GM13977 (cell line): ENCODE measurements around the gene IPO13.

Experiments
- DNase-seq: peaks from one replicate; pipeline ENCODE4 v3.0.0; 2012; ENCODE audit warnings: low spot score
- CTCF ChIP-seq: IDR thresholded peaks from 2 replicates; pipeline ENCODE4 v1.5.1; 2012; ENCODE audit warnings: mild to moderate bottlenecking, control low read depth; ENCODE audit not compliant: insufficient read depth; ENCODE audit errors: extremely low read depth, missing control alignments
- in situ Hi-C: fragments of 300-500 bp; cut with MboI; formaldehyde crosslinking; loops from one replicate; pipeline ENCODE4 v1.12.0; 2022; ENCODE audit warnings: low sequenced_read_pairs, low pct_unique_long_range_greater_than_20kb, mixed read lengths, inconsistent platforms; ENCODE audit not compliant: unreplicated experiment

The IPO13 gene

GRCh38 chr1:43994794-43995790 is 48.3 kb downstream of the IPO13 start:
- in situ Hi-C loops = no loop called here
- DNase-seq = peak; percentile 51
- TF ChIP-seq CTCF = peak; percentile 47

GRCh38 chr1:43995984-43996732 is 49.4 kb downstream of the IPO13 start:
- in situ Hi-C loops = no loop called here
- TF ChIP-seq CTCF = no peak
- DNase-seq = no peak

- DNase-seq = no peak
- no peak for TF ChIP-seq CTCF
- in situ Hi-C loops = no loop called here
These were observed 50.0 kb downstream of the IPO13 start for GRCh38 chr1:43996733-43997115.

GRCh38 chr1:43997295-43997999 is 50.7 kb downstream of the IPO13 start:
- in situ Hi-C loops = no loop called here
- no peak for DNase-seq
- TF ChIP-seq CTCF = no peak

DNA sequence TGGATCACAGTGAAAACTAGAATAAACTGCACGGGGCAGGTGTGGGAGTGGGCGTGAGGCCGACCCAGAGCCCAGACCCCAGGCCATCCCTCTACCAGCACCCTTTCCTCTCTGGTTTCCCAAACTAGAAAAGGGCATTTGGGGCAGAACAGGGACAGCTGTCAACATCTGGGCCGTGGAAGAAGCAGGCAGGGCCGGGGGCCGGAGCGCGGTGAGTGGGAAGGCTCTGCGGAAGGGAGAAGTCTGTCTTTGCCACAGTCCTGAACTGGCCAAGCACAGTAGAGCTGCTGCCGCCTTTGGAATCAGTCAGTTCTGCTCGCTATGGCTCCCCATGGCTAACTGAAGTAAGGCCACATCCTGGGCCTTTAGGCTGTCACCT is 51.2 kb downstream of the IPO13 start:
- TF ChIP-seq CTCF = no peak
- in situ Hi-C loops = no loop called here
- no peak for DNase-seq

- no peak for DNase-seq
- in situ Hi-C loops = no loop called here
These were observed 52.7 kb downstream of the IPO13 start for GRCh38 chr1:43999455-43999854.

More at GRCh38 chr1:43999455-43999854, 52.7 kb downstream of the IPO13 start:
- no peak for TF ChIP-seq CTCF
